H1 (cell line): Measurements from ENCODE around the gene CYB561. TPM values are rescaled to one million over a fixed set of nuclear protein-coding genes. Genes with fewer than 3 reads are reported as not detected.

ENCODE experiments used
- CTCF ChIA-PET: fragments of 300-600 bp; sonication (Branson Sonifier 250); formaldehyde crosslinking; loops from one replicate; lab custom pipeline; 2021; ENCODE audit not compliant: partially characterized antibody; lab: Charles Lee
- POLR2A ChIA-PET: fragments of 300-600 bp; sonication (Branson Sonifier 250); formaldehyde crosslinking; loops from one replicate; lab custom pipeline; 2021; ENCODE audit warnings: inconsistent platforms; ENCODE audit not compliant: partially characterized antibody; lab: Charles Lee
- DNase-seq, 2 experiments: peaks; one replicate each; pipeline versions ENCODE4 v3.0.0 to v3.0.0-alpha.2; 2010 to 2022; ENCODE audit warnings: low spot score in 2 of 2, low read depth in 1 of 2, mixed read lengths in 1 of 2
- FAIRE-seq: peaks from 2 replicates; lab custom pipeline; 2011; peaks lifted over from hg19 to GRCh38; lab: Jason Lieb, UNC
- H2AFZ ChIP-seq: 2 replicates; pipeline ENCODE4 v1.8.1; 2012; ENCODE audit warnings: low read length, inconsistent platforms
- H2AK5ac ChIP-seq: 2 replicates; pipeline ENCODE4 v1.6.1; 2013; ENCODE audit warnings: low read depth, low read length
- H2BK120ac ChIP-seq: replicated peaks from 2 replicates; pipeline ENCODE3; 2013; ENCODE audit warnings: low read depth, low read length, inconsistent platforms
- H2BK12ac ChIP-seq: 2 replicates; pipeline ENCODE4 v1.6.1; 2013; ENCODE audit warnings: low read depth, low read length
- H2BK15ac ChIP-seq: 2 replicates; pipeline ENCODE4 v1.6.1; 2013; ENCODE audit warnings: low read length
- H2BK20ac ChIP-seq: 2 replicates; pipeline ENCODE4 v1.6.1; 2013; ENCODE audit warnings: low read length
- H2BK5ac ChIP-seq: 2 replicates; pipeline ENCODE4 v1.6.1; 2013; ENCODE audit warnings: low read depth, low read length
- H3K14ac ChIP-seq: 2 replicates; pipeline ENCODE4 v1.6.1; 2013; ENCODE audit warnings: inconsistent platforms; ENCODE audit not compliant: insufficient read length
- H3K18ac ChIP-seq: 2 replicates; pipeline ENCODE4 v1.6.1; 2013; ENCODE audit warnings: low read length; ENCODE audit errors: extremely low read depth
- H3K23ac ChIP-seq: 2 replicates; pipeline ENCODE4 v1.6.1; 2013; ENCODE audit warnings: inconsistent platforms; ENCODE audit not compliant: insufficient read length
- H3K23me2 ChIP-seq: 2 replicates; pipeline ENCODE4 v1.6.1; 2013; ENCODE audit warnings: low read depth, low read length
- H3K27ac ChIP-seq: 2 replicates; pipeline ENCODE4 v1.6.1; 2011; ENCODE audit warnings: low read depth, low read length, inconsistent platforms
- H3K27me3 ChIP-seq, 4 experiments: replicated peaks in 1 of 4; 1 replicate in 1 of 4; 2 replicates in 3 of 4; pipeline versions ENCODE4 v1.6.1 to v1.8.1; 2011 to 2013; ENCODE audit warnings: low read length in 3 of 4, mild to moderate bottlenecking in 3 of 4, inconsistent platforms in 2 of 4, mixed read lengths in 2 of 4, moderate library complexity in 1 of 4; ENCODE audit not compliant: control insufficient read depth in 3 of 4, insufficient read depth in 3 of 4; ENCODE audit errors: extremely low read depth in 1 of 4
- H3K36me3 ChIP-seq, 4 experiments: 2 replicates each; pipeline versions ENCODE4 v1.6.1 to v1.8.1; 2011 to 2013; ENCODE audit warnings: mild to moderate bottlenecking in 4 of 4, low read length in 3 of 4, moderate library complexity in 2 of 4, control low read depth in 1 of 4, inconsistent platforms in 1 of 4; ENCODE audit not compliant: insufficient read depth in 4 of 4, control insufficient read depth in 2 of 4
- H3K4ac ChIP-seq: replicated peaks from 2 replicates; pipeline ENCODE3; 2013; ENCODE audit warnings: low read length, low read depth, mixed read lengths, inconsistent platforms; ENCODE audit not compliant: insufficient read length
- H3K4me1 ChIP-seq, 4 experiments: replicated peaks in 1 of 4; 1 replicate in 1 of 4; 2 replicates in 3 of 4; pipeline versions ENCODE4 v1.6.1 to v1.8.1; 2011 to 2013; ENCODE audit warnings: low read length in 3 of 4, inconsistent platforms in 2 of 4, mixed read lengths in 1 of 4; ENCODE audit not compliant: insufficient read depth in 4 of 4, control insufficient read depth in 3 of 4
- H3K4me2 ChIP-seq, 2 experiments: 2 replicates each; pipeline versions ENCODE4 v1.6.1 to v1.8.1; 2011 to 2013; ENCODE audit warnings: low read depth in 2 of 2, low read length in 2 of 2, control low read depth in 1 of 2, inconsistent platforms in 1 of 2, mild to moderate bottlenecking in 1 of 2; ENCODE audit not compliant: insufficient read depth in 1 of 2
- H3K4me3 ChIP-seq, 4 experiments: fragments of 200-600, 300-600 bp in 1 of 4; sonication (generic), shearing (Covaris generic), sonication (Bioruptor Twin) in 1 of 4; 2 replicates each; pipeline versions ENCODE4 v1.5.1 to v1.8.1; 2011 to 2016; ENCODE audit warnings: low read length in 4 of 4, low read depth in 3 of 4, control low read depth in 2 of 4, inconsistent platforms in 2 of 4, mild to moderate bottlenecking in 2 of 4, mixed read lengths in 1 of 4, moderate library complexity in 1 of 4; ENCODE audit not compliant: insufficient read depth in 2 of 4; ENCODE audit errors: extremely low read depth in 1 of 4
- H3K56ac ChIP-seq: replicated peaks from 2 replicates; pipeline ENCODE3; 2013; ENCODE audit warnings: low read depth, mild to moderate bottlenecking, mixed read lengths, low read length, inconsistent platforms; ENCODE audit not compliant: insufficient read length
- H3K79me1 ChIP-seq: 2 replicates; pipeline ENCODE4 v1.6.1; 2013; ENCODE audit warnings: low read depth, low read length, control low read depth
- H3K79me2 ChIP-seq, 2 experiments: 2 replicates each; pipeline versions ENCODE4 v1.6.1 to v1.8.1; 2012 to 2013; ENCODE audit warnings: low read length in 2 of 2, mild to moderate bottlenecking in 2 of 2, inconsistent platforms in 1 of 2; ENCODE audit not compliant: insufficient read depth in 2 of 2, control insufficient read depth in 1 of 2
- H3K9ac ChIP-seq, 4 experiments: replicated peaks in 1 of 4; 1 replicate in 1 of 4; 2 replicates in 3 of 4; pipeline versions ENCODE4 v1.6.1 to v1.8.1; 2011 to 2013; ENCODE audit warnings: low read depth in 3 of 4, low read length in 3 of 4, control low read depth in 2 of 4, mild to moderate bottlenecking in 2 of 4, moderate library complexity in 2 of 4, inconsistent platforms in 1 of 4; ENCODE audit errors: extremely low read depth in 1 of 4
- H3K9me3 ChIP-seq, 2 experiments: 2 replicates each; pipeline versions ENCODE4 v1.6.1 to v1.8.1; 2012 to 2013; ENCODE audit warnings: mild to moderate bottlenecking in 2 of 2, moderate library complexity in 2 of 2, control low read depth in 1 of 2, inconsistent platforms in 1 of 2, low read depth in 1 of 2, low read length in 1 of 2, mixed read lengths in 1 of 2; ENCODE audit not compliant: insufficient read depth in 2 of 2
- H4K20me1 ChIP-seq, 2 experiments: replicated peaks in 1 of 2; 2 replicates each; pipeline versions ENCODE3 to v1.8.1; 2011 to 2013; ENCODE audit warnings: inconsistent platforms in 2 of 2, low read length in 2 of 2, mild to moderate bottlenecking in 1 of 2; ENCODE audit not compliant: insufficient read depth in 2 of 2, control insufficient read depth in 1 of 2
- H4K5ac ChIP-seq: 2 replicates; pipeline ENCODE4 v1.6.1; 2013; ENCODE audit warnings: low read length, low read depth, mixed read lengths, inconsistent platforms; ENCODE audit not compliant: insufficient read length
- H4K8ac ChIP-seq: 2 replicates; pipeline ENCODE4 v1.8.0; 2013; ENCODE audit warnings: mild to moderate bottlenecking, moderate library complexity, low read length, inconsistent platforms; ENCODE audit not compliant: insufficient read depth; ENCODE audit errors: extremely low read depth
- H4K91ac ChIP-seq: replicated peaks from 2 replicates; pipeline ENCODE3; 2013; ENCODE audit warnings: low read length, mixed read lengths, inconsistent platforms; ENCODE audit not compliant: insufficient read length
- CBX8 ChIP-seq: fragments of 300-800, 300-1000 bp; sonication (generic); IDR thresholded peaks from 2 replicates; pipeline ENCODE4 v1.7.1; 2016; ENCODE audit warnings: low read depth, low read length, borderline replicate concordance
- PHF8 ChIP-seq: fragments of 200-600 bp; sonication (generic); conservative IDR thresholded peaks from 2 replicates; pipeline ENCODE4 v1.7.1; 2012; ENCODE audit warnings: low read depth, mild to moderate bottlenecking, inconsistent platforms, low read length, moderate library complexity
- RXRA ChIP-seq: IDR thresholded peaks from 2 replicates; pipeline ENCODE4 v1.6.1; 2011; ENCODE audit warnings: low read depth, mild to moderate bottlenecking, low read length, moderate library complexity; ENCODE audit not compliant: insufficient read depth
- SUZ12 ChIP-seq: fragments of 200-600 bp; sonication (generic); IDR thresholded peaks from 2 replicates; pipeline ENCODE4 v1.6.1; 2012; ENCODE audit warnings: mild to moderate bottlenecking, inconsistent platforms, low read length, moderate library complexity, mixed read lengths
- WGBS, 2 experiments: shearing (Covaris generic) in 1 of 2; methylation state at CpG; one replicate each; pipeline versions ENCODE4 v1.1.6 to v1.1.7; 2013 to 2015; ENCODE audit warnings: low lambda C conversion rate in 2 of 2, mixed read lengths in 2 of 2, inconsistent platforms in 1 of 2, low coverage in 1 of 2, missing lambda C conversion rate in 1 of 2; ENCODE audit not compliant: insufficient replicate concordance in 2 of 2, insufficient coverage in 1 of 2, insufficient read length in 1 of 2; ENCODE audit errors: extremely low coverage in 1 of 2, missing lambda C conversion rate in 1 of 2; 5-methylcytosine and 5-hydroxymethylcytosine counted together
- polyA plus RNA-seq, 7 experiments: library from polyadenylated mRNA; depleted of rRNA in 3 of 7; stranded (reverse) in 5 of 7; unstranded in 2 of 7; fragments of >200 nt in 5 of 7; fragments of 200-250 nt in 2 of 7; gene quantifications; 1 replicate in 5 of 7; 2 replicates in 1 of 7; 4 replicates in 1 of 7; pipeline versions ENCODE4 v1.2.1 to v1.2.3, GENCODE V29; 2011 to 2013; ENCODE audit warnings: missing spikeins in 2 of 7, mixed read lengths in 2 of 7
- total RNA-seq: library from RNA; stranded (reverse); fragmentation: NEBNext Ultra II Directional; extraction: Animal tissue kit (Norgen Biotek cat#: 25700); gene quantifications from 2 replicates; pipeline ENCODE4 v1.2.1, GENCODE V29; 2021

The CYB561 gene
- total and polyA plus RNA-seq, 2 of the 8 experiments (the other 6 are each of a cell fraction or from before 2014, with no cell fraction given): 19.7 to 23.4 TPM

- no peak overlapping the region for H2AFZ ChIP-seq
- H2BK12ac ChIP-seq: no peak overlapping the region
- no peak overlapping the region for H2BK5ac ChIP-seq
- no peak overlapping the region for H2BK120ac ChIP-seq
- no peaks in the 10 kb centered on the region for H3K23me2 ChIP-seq
- H3K4me2 ChIP-seq: no peak overlapping the region
- H4K20me1 ChIP-seq: no peaks in the 10 kb centered on the region
- no peak overlapping the region for H3K56ac ChIP-seq
- no peak overlapping the region for H3K9ac ChIP-seq
- no peak overlapping the region for H3K14ac ChIP-seq
- H2BK15ac ChIP-seq: no peak overlapping the region
- no peak overlapping the region for H2AK5ac ChIP-seq
- no peaks in the 10 kb centered on the region for H3K9me3 ChIP-seq
- H3K18ac ChIP-seq: no peak overlapping the region
- peaks cover 0 to 3% (median 1%) of the 10 kb centered on the region in 4 experiments; a peak in 1 of 7 replicates for H3K4me1 ChIP-seq
- no peak overlapping the region for H3K23ac ChIP-seq
- no peak overlapping the region for H4K5ac ChIP-seq
- H4K91ac ChIP-seq: no peak overlapping the region
- no peak overlapping the region for H3K4me3 ChIP-seq
- FAIRE-seq (no peak), DNase-seq (no peak)
- H4K8ac ChIP-seq: no peak overlapping the region
- peaks cover 0 to 1% (median 0%) of the 10 kb centered on the region in 4 experiments; a peak in 1 of 7 replicates for H3K27me3 ChIP-seq
- WGBS, 2 experiments: 94% methylated on average over 5 of the region's 5 CpGs; no CpG with 5 or more reads in 1 of the 2 experiments
- no peaks in the 10 kb centered on the region for H3K36me3 ChIP-seq
- TF ChIP-seq RXRA (no peak), CBX8 (no peak), PHF8 (no peak), SUZ12 (no peak)
- POLR2A ChIA-PET: interaction anchor here (0.8 kb wide), 1 partner anchor 112 kb away, joined by 3 read pairs; no protein-coding TSS in a partner anchor
- H3K79me2 ChIP-seq: no peaks in the 10 kb centered on the region
- H3K4ac ChIP-seq: no peak overlapping the region
- H3K79me1 ChIP-seq: no peaks in the 10 kb centered on the region
- H2BK20ac ChIP-seq: no peak overlapping the region
- no peak overlapping the region for H3K27ac ChIP-seq
- CTCF ChIA-PET: interaction anchor here (0.6 to 2.1 kb wide), 6 partner anchors 15 to 321 kb away, joined by 3 to 7 read pairs (median 4); no protein-coding TSS in a partner anchor
Observed at GRCh38 chr17:63402431-63403212, 43.5 kb downstream of the CYB561 start.
